Tibial nerve (tissue), 4 donors: Measurements from ENCODE around the gene UPF1. TPM values are rescaled to one million over a fixed set of nuclear protein-coding genes. Genes with fewer than 3 reads are reported as not detected.

Experiments
- DNase-seq, 2 donors: peaks; one replicate each; pipeline ENCODE4 v3.0.0-alpha.2; 2019; ENCODE audit warnings: low spot score in 2 of 2
- H3K27ac ChIP-seq, 4 donors: fragments of 200-600 bp; sonication (generic) in 3 of 4; one replicate each; pipeline ENCODE4 v1.5.1; 2017 to 2019; ENCODE audit warnings: mild to moderate bottlenecking in 1 of 4
- H3K27me3 ChIP-seq, 2 donors: fragments of 200-600 bp; sonication (generic) in 1 of 2; one replicate each; pipeline versions ENCODE4 v1.5.1 to v1.6.0; 2017 to 2019
- H3K36me3 ChIP-seq, 3 donors: fragments of 200-600 bp; sonication (generic); one replicate each; pipeline ENCODE4 v1.5.1; 2018 to 2019
- H3K4me1 ChIP-seq, 4 donors: fragments of 200-600 bp; sonication (generic) in 3 of 4; one replicate each; pipeline ENCODE4 v1.5.1; 2017 to 2019
- H3K4me3 ChIP-seq, 4 donors: fragments of 200-600 bp; sonication (generic) in 3 of 4; one replicate each; pipeline ENCODE4 v1.5.1; 2017 to 2019; ENCODE audit warnings: mild to moderate bottlenecking in 1 of 4, moderate library complexity in 1 of 4
- H3K9me3 ChIP-seq, 4 donors: fragments of 200-600 bp; sonication (generic) in 3 of 4; one replicate each; pipeline ENCODE4 v1.5.1; 2017 to 2019
- EP300 ChIP-seq, 2 donors: sonication (generic); formaldehyde crosslinking; IDR thresholded peaks; one replicate each; pipeline ENCODE4 v1.6.1; 2017; ENCODE audit warnings: antibody characterized with exemption in 2 of 2, mild to moderate bottlenecking in 1 of 2
- POLR2A ChIP-seq, 2 donors: fragments of 450-650 bp; IDR thresholded peaks; one replicate each; pipeline ENCODE4 v1.6.1; 2017; ENCODE audit warnings: antibody characterized with exemption in 2 of 2, mild to moderate bottlenecking in 2 of 2, moderate library complexity in 2 of 2
- WGBS, 2 donors: methylation state at CpG; one replicate each; pipeline ENCODE4 v1.1.5; 2018; 5-methylcytosine and 5-hydroxymethylcytosine counted together
- total RNA-seq, 4 donors: library from RNA; depleted of rRNA; stranded (reverse); fragments of >200 nt; gene quantifications; one replicate each; pipeline ENCODE4 v1.1.0, GENCODE V29; 2016
- TF ChIP-seq, protein P1 (sequence below), 5 experiments: fragments of 200-600 bp in 3 of 5; fragments of 450-650 bp in 2 of 5; sonication (generic) in 3 of 5; IDR thresholded peaks; one replicate each; pipeline ENCODE4 v1.5.1; 2016 to 2019; ENCODE audit warnings: antibody characterized with exemption in 5 of 5, mild to moderate bottlenecking in 3 of 5, moderate library complexity in 2 of 5

Gene UPF1
- total RNA-seq, 4 donors from 2014 or later, result 75.6 to 117 (median 87.9) TPM

- DNase-seq, result no peak
- no peak overlapping the region for H3K27ac ChIP-seq
- H3K4me3 ChIP-seq, result no peak overlapping the region
- H3K36me3 ChIP-seq, result peaks cover 0 to 100% (median 76%) of the 10 kb centered on the region in 3 donors
- 90 to 91% methylated on average over 25 to 27 of the region's 27 CpGs for WGBS, 2 donors
- no peaks in the 10 kb centered on the region for H3K27me3 ChIP-seq
- no peak for TF ChIP-seq POLR2A (IDR thresholded peaks at IDR 0.05)
- no peaks in the 10 kb centered on the region for H3K9me3 ChIP-seq
- peaks cover 0 to 6% (median 4%) of the 10 kb centered on the region in 4 donors for H3K4me1 ChIP-seq
These were observed 24.1 kb downstream of the UPF1 start for GRCh38 chr19:18855647-18856384.

DNA sequence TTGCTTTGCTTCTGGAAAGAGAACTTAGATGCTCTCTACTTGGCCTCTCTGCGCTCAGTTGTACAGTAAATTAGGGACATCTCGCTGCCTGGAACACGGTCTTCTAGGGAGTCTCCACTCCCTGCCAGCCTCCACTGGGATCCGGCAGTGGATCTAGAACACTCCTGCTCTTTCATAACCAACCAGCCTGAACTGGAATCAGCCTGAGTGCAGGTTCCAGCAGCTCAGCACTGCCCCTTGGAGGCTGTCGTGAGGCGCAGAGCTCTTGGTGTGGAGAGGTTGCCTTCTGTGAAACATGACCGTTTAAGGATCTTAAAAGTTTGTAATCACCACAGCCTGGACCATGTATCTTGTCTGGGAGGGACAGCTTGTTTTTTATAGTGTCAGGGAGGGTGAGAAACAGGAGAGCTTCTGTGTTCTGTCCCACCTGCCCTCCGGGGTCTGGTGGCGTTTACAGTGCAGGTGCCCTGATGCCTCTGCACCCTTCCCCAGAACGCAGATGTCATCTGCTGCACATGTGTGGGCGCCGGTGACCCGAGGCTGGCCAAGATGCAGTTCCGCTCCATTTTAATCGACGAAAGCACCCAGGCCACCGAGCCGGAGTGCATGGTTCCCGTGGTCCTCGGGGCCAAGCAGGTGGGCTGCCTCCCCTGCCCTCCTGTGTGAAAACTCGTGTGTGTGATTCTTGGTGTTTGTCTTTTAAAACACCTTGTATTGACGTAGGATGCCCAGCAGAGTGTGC, 24.8 kb downstream of the UPF1 start:
- TF ChIP-seq EP300 (IDR thresholded peaks at IDR 0.05) (peak in 1 of 2 donors; percentile 29), POLR2A (IDR thresholded peaks at IDR 0.05) (no peak)
- TF ChIP-seq, protein P1, sequence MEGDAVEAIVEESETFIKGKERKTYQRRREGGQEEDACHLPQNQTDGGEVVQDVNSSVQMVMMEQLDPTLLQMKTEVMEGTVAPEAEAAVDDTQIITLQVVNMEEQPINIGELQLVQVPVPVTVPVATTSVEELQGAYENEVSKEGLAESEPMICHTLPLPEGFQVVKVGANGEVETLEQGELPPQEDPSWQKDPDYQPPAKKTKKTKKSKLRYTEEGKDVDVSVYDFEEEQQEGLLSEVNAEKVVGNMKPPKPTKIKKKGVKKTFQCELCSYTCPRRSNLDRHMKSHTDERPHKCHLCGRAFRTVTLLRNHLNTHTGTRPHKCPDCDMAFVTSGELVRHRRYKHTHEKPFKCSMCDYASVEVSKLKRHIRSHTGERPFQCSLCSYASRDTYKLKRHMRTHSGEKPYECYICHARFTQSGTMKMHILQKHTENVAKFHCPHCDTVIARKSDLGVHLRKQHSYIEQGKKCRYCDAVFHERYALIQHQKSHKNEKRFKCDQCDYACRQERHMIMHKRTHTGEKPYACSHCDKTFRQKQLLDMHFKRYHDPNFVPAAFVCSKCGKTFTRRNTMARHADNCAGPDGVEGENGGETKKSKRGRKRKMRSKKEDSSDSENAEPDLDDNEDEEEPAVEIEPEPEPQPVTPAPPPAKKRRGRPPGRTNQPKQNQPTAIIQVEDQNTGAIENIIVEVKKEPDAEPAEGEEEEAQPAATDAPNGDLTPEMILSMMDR (IDR thresholded peaks at IDR 0.05), result no peak
- Histone ChIP-seq H3K4me3 (no peak overlapping the region), H3K36me3 (peaks cover 0 to 100% (median 77%) of the 10 kb centered on the region in 3 donors), H3K27me3 (no peaks in the 10 kb centered on the region), H3K9me3 (no peaks in the 10 kb centered on the region), H3K4me1 (peaks cover 0 to 5% (median 0%) of the 10 kb centered on the region in 4 donors), H3K27ac (no peak overlapping the region)
- no peak for DNase-seq
- WGBS, 2 donors, result 78 to 86% methylated on average over 21 to 22 of the region's 22 CpGs

DNA sequence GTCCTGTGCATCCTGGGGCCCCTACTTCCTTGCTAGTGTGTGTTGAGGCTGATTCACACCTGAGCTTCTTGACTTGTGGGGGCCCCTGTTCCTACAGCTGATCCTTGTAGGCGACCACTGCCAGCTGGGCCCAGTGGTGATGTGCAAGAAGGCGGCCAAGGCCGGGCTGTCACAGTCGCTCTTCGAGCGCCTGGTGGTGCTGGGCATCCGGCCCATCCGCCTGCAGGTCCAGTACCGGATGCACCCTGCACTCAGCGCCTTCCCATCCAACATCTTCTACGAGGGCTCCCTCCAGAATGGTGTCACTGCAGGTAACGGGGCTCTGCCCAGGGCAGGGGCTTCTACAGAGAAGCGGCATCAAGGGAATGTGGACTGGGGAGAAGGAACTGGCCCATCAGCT, 25.5 kb downstream of the UPF1 start:
- DNase-seq, result no peak
- no peak for TF ChIP-seq EP300 (IDR thresholded peaks at IDR 0.05)
- TF ChIP-seq, protein P1 (IDR thresholded peaks at IDR 0.05), result no peak
- no peak for TF ChIP-seq POLR2A (IDR thresholded peaks at IDR 0.05)
- Histone ChIP-seq H3K4me3 (no peak overlapping the region), H3K27ac (no peak overlapping the region), H3K9me3 (no peaks in the 10 kb centered on the region), H3K4me1 (peaks cover 0 to 5% (median 0%) of the 10 kb centered on the region in 4 donors), H3K36me3 (peaks cover 0 to 100% (median 70%) of the 10 kb centered on the region in 3 donors), H3K27me3 (no peaks in the 10 kb centered on the region)
- 87 to 93% methylated on average over 3 to 13 of the region's 13 CpGs for WGBS, 2 donors

DNA sequence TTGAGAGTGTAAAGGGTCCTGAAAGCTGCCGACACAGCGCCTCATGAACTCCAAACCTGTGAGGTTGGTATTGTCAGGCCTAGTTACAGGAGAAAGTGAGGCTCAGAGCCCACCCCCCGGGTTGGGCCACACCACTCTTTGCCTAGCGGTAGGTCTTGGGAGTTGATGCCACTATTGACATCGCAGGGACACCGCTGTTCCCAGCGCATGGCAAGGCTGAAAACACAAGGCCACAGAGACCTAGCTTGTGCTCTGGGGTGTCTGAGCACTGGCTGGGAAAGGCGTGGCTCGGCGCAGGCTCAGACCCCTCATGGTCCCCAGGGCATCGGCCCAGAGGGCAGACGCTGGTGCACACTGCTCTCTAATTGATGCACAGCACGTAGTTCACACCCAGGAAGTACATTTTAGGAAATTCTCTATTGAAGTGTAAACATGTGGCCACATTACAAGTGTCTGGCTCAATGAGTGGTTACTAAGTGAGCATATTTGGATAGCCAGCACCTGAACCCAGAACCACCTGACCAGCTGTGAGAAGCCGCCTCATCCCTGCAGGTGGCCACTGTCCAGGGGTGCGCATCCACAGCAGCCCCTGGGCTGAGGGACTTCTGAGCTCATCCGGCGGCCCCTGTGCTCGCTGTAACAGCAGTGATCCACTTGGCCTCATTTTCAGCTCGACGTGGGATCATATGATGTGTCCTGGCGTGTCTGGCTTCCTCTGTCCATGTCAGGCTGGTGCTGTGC, 27.3 kb downstream of the UPF1 start:
- Histone ChIP-seq H3K9me3 (no peaks in the 10 kb centered on the region), H3K4me3 (no peak overlapping the region), H3K27ac (no peak overlapping the region), H3K27me3 (no peaks in the 10 kb centered on the region), H3K4me1 (peaks cover 0 to 5% (median 0%) of the 10 kb centered on the region in 4 donors), H3K36me3 (peaks cover 5 to 100% (median 65%) of the 10 kb centered on the region in 3 donors)
- WGBS, 2 donors, result 85 to 90% methylated on average over 15 to 16 of the region's 21 CpGs
- TF ChIP-seq, protein P1 (IDR thresholded peaks at IDR 0.05), result no peak
- TF ChIP-seq POLR2A (IDR thresholded peaks at IDR 0.05) (no peak), EP300 (IDR thresholded peaks at IDR 0.05) (no peak)
- DNase-seq, result no peak

DNA sequence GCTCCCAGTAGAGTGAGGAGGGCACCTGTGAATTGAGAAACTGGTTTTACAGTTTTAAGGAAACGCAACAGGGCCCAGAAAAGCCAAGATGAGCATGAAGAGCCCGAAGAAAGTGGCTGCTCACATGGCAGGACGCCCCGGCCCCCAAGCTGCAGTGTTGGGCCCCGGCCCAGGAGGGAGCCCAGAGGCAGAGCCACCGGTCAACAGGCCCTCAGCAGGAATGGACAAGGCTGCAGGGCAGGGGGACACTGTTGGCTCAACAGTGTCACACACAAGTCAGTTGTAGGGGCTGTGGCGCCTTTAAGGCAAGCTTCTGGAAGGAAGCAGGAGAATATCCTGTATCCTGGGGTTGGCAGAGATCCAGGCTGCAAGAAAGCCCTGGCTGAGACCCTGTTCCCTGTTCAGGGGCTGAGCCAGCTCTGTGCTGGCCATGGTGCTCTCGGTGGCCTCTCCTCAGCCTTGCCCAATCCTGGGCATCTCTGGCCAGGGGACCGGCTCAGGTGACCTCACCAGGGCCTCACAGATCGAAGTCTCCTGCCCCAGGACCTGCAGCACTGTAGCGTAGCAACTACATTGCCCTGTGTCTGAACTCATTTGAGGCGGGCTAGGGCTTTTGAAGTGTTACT, 28.0 kb downstream of the UPF1 start:
- Histone ChIP-seq H3K36me3 (peaks cover 5 to 100% (median 63%) of the 10 kb centered on the region in 3 donors), H3K27ac (no peak overlapping the region), H3K27me3 (no peaks in the 10 kb centered on the region), H3K9me3 (no peaks in the 10 kb centered on the region), H3K4me1 (peaks cover 0 to 5% (median 0%) of the 10 kb centered on the region in 4 donors), H3K4me3 (no peak overlapping the region)
- TF ChIP-seq POLR2A (IDR thresholded peaks at IDR 0.05), result no peak
- DNase-seq, result no peak
- WGBS, 2 donors, result 82 to 88% methylated on average over 10 to 11 of the region's 12 CpGs
